GM12891 (cell line): ENCODE measurements around the gene BTNL3.

ENCODE experiments used
- POLR2A ChIP-seq: IDR thresholded peaks from 2 replicates; pipeline ENCODE4 v1.6.1; 2011; ENCODE audit warnings: low read depth, low read length, control low read depth
- SPI1 ChIP-seq: IDR thresholded peaks from 2 replicates; pipeline ENCODE4 v1.6.1; 2011; ENCODE audit warnings: low read depth, low read length, control low read depth

DNA sequence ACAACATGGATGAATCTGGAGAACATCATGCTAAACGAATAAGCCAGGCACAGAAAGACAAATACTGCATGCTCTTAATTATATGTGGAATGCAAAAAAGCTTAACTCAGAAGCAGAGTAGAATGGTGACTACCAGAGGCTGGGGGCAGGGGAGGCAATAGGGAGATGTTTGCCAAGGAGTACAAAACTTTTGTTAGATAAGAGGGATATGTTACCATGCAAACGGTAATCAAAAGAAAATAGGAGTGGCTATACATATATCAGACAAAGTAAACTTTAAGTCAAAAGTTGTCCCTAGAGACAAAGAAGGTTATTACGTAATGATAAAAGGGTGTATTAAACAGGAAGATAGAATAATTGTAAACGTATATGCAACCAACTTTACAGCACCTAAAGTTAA is 17.8 kb upstream of the BTNL3 start:
- TF ChIP-seq POLR2A (no peak), SPI1 (no peak)
